Body of pancreas (tissue), 4 donors: ENCODE data around the gene TMEM244. TPM values are rescaled to one million over a fixed set of nuclear protein-coding genes. Genes with fewer than 3 reads are reported as not detected.

Source experiments
- ATAC-seq: fragments of 150-250 bp; one replicate; pipeline ENCODE4 v1.9.1; 2016
- DNase-seq, 4 donors: peaks; one replicate each; pipeline ENCODE4 v3.0.0-alpha.2; 2019
- H3K27ac ChIP-seq, 4 donors: fragments of 200-600 bp; sonication (generic); 1 replicate in 3 of 4; 2 replicates in 1 of 4; pipeline versions ENCODE4 v1.5.1 to v1.6.1; 2016 to 2019; ENCODE audit warnings: mild to moderate bottlenecking in 1 of 4, mixed read lengths in 1 of 4, moderate library complexity in 1 of 4
- H3K27me3 ChIP-seq, 2 donors: fragments of 200-600 bp; sonication (generic); one replicate each; pipeline ENCODE4 v1.6.0; 2016; ENCODE audit warnings: mild to moderate bottlenecking in 1 of 2
- H3K36me3 ChIP-seq, 2 donors: fragments of 200-600 bp; sonication (generic); replicated peaks in 1 of 2; 2 replicates each; pipeline ENCODE4 v1.5.1; 2016; ENCODE audit warnings: low read depth in 2 of 2; ENCODE audit not compliant: insufficient read depth in 1 of 2
- H3K4me1 ChIP-seq: fragments of 200-600 bp; sonication (generic); one replicate; pipeline ENCODE4 v1.6.0; 2016
- H3K4me3 ChIP-seq, 2 donors: fragments of 200-600 bp; sonication (generic); 1 replicate in 1 of 2; 2 replicates in 1 of 2; pipeline ENCODE4 v1.5.1; 2016 to 2019
- H3K9me3 ChIP-seq, 3 donors: fragments of 200-600 bp; sonication (generic); 1 replicate in 2 of 3; 2 replicates in 1 of 3; pipeline ENCODE4 v1.5.1; 2016
- CTCF ChIP-seq, 7 experiments: fragments of 450-650 bp in 4 of 7; fragments of 200-600 bp in 3 of 7; sonication (generic) in 3 of 7; IDR thresholded peaks; one replicate each; pipeline ENCODE4 v1.5.1; 2016 to 2019; ENCODE audit warnings: antibody characterized with exemption in 7 of 7
- POLR2A ChIP-seq, 3 donors: fragments of 450-650 bp; IDR thresholded peaks; one replicate each; pipeline ENCODE4 v1.6.1; 2016; ENCODE audit warnings: antibody characterized with exemption in 3 of 3, mild to moderate bottlenecking in 2 of 3
- WGBS, 2 donors: methylation state at CpG; one replicate each; pipeline ENCODE4 v1.1.5; 2017; 5-methylcytosine and 5-hydroxymethylcytosine counted together
- intact Hi-C: fragments of 100-400 bp; cut with DNase I; formaldehyde crosslinking; loops from one replicate; pipeline ENCODE4 v1.15.1; 2023
- total RNA-seq, 2 donors: library from RNA; depleted of rRNA; stranded (reverse); fragments of >200 nt; gene quantifications; one replicate each; pipeline ENCODE4 v1.1.0, GENCODE V29; 2016

TMEM244 gene
- total RNA-seq, 2 donors from 2014 or later, result not detected

GRCh38 chr6:129902681-129903080, 41.6 kb upstream of the TMEM244 start:
- no peak for DNase-seq
- Histone ChIP-seq H3K9me3 (no peaks in the 10 kb centered on the region), H3K36me3 (no peaks in the 10 kb centered on the region), H3K27me3 (no peaks in the 10 kb centered on the region), H3K4me1 (no peaks in the 10 kb centered on the region), H3K27ac (no peak overlapping the region), H3K4me3 (no peak overlapping the region)
- intact Hi-C loops, result no loop called here
- WGBS, 2 donors, result 78 to 88% methylated on average over 1 of the region's 1 CpG
- TF ChIP-seq CTCF (IDR thresholded peaks at IDR 0.05) (no peak), POLR2A (IDR thresholded peaks at IDR 0.05) (no peak)
- ATAC-seq, result no peak

DNA sequence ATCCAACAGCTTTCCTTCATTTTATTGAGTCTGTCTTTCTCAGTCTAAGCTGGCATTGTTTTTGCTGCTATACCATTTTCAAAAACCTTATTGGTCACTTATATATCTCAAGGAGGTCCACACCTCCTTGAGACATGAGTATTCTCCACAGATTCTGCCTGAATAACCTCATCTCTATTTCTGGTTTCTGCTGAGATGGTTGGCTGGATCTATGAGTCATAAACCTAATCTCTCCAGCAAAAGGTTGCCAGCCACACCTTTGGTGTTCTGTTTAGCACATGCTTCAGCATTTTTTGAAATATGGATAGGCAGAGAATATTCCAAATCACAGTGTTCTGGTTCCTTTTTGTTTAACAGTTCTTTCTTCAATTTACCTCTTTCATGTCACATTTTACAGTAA, 40.8 kb upstream of the TMEM244 start:
- DNase-seq (no peak), ATAC-seq (no peak)
- Histone ChIP-seq H3K27me3 (no peaks in the 10 kb centered on the region), H3K4me1 (no peaks in the 10 kb centered on the region), H3K36me3 (no peaks in the 10 kb centered on the region), H3K27ac (no peak overlapping the region), H3K4me3 (no peak overlapping the region), H3K9me3 (no peaks in the 10 kb centered on the region)
- intact Hi-C loops, result no loop called here
- no peak for TF ChIP-seq POLR2A (IDR thresholded peaks at IDR 0.05)
- TF ChIP-seq CTCF (IDR thresholded peaks at IDR 0.05), result no peak

DNA sequence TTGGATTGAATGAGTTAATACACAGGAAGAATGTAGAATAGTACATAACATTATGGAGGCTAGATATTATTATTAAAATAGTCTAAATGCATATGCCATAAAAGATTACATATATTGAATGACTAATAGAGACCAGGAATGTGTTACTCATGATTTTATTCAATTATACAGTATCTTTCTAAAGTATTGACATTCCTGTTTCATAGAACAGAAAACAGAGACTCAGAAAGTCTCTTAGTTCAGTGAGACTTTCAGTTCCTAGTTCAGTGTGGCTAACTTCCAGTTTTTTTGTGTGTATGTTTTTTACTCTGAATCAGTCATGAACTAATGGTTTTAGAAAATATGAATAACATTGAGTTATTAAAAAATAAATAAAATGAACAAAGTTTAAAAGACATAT, 34.6 kb upstream of the TMEM244 start:
- Histone ChIP-seq H3K27me3 (no peaks in the 10 kb centered on the region), H3K4me3 (no peak overlapping the region), H3K9me3 (no peaks in the 10 kb centered on the region), H3K36me3 (no peaks in the 10 kb centered on the region), H3K4me1 (no peaks in the 10 kb centered on the region), H3K27ac (no peak overlapping the region)
- intact Hi-C loops, result no loop called here
- ATAC-seq (no peak), DNase-seq (no peak)
- TF ChIP-seq CTCF (IDR thresholded peaks at IDR 0.05) (no peak), POLR2A (IDR thresholded peaks at IDR 0.05) (no peak)

DNA sequence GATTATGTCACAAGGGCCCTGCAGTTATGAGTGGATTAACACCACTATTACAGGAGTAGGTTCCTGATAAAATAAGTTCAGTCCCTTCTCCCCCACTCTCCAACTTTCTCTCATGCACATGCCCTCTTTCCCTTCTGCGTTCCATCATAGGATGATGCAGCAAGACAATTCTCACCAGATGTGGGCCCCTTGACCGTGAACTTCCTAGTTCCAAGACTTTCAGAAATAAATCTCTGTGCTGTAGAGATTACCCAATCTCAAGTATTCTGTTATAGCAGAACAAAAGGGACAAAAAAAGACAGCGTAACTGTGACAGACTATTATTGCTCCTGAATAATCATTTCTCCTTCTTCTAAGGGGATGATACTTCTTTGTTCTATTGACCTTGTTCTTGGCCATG, 33.8 kb upstream of the TMEM244 start:
- Histone ChIP-seq H3K27ac (no peak overlapping the region), H3K4me3 (no peak overlapping the region), H3K27me3 (no peaks in the 10 kb centered on the region), H3K4me1 (no peaks in the 10 kb centered on the region), H3K9me3 (no peaks in the 10 kb centered on the region), H3K36me3 (no peaks in the 10 kb centered on the region)
- ATAC-seq (no peak), DNase-seq (peak in 1 of 4 donors; percentile 9)
- TF ChIP-seq CTCF (IDR thresholded peaks at IDR 0.05) (no peak), POLR2A (IDR thresholded peaks at IDR 0.05) (no peak)
- intact Hi-C loops, result no loop called here
- WGBS, 2 donors, result 76 to 81% methylated on average over 3 of the region's 3 CpGs

DNA sequence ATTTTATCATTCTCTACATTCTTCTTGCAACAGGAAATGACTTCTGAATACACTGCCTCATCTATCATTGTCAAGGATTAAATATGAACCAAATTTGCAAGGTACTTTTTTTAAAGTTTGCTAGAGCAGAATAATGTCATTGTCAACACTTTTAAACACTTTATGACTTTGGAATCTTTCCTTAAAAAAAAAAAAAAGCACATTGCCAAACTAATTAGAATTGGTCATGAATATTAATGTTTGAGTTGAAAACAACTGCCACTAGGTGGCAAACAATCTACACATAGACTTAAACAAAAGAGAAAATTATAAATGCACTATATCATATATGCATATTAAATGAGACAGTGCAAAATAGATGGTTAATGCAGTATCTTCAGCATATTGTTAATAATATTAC, 32.5 kb upstream of the TMEM244 start:
- ATAC-seq, result no peak
- intact Hi-C loops, result no loop called here
- Histone ChIP-seq H3K36me3 (no peaks in the 10 kb centered on the region), H3K4me1 (no peaks in the 10 kb centered on the region), H3K4me3 (no peak overlapping the region), H3K27ac (no peak overlapping the region), H3K9me3 (no peaks in the 10 kb centered on the region), H3K27me3 (no peaks in the 10 kb centered on the region)
- no peak for DNase-seq
- TF ChIP-seq POLR2A (IDR thresholded peaks at IDR 0.05), result no peak
- peak in 3 of 7 experiments; percentile 9 to 33 (median 17) for TF ChIP-seq CTCF (IDR thresholded peaks at IDR 0.05)
